ENCODE data around the gene TSPAN18. TPM values are rescaled to one million over a fixed set of nuclear protein-coding genes. Genes with fewer than 3 reads are reported as not detected.

Gene TSPAN18
- total and polyA plus RNA-seq, 10 of the 15 experiments (the other 5 are each of a cell fraction or from before 2014, with no cell fraction given): 0.02 to 0.77 (median 0.13) TPM; not detected in 1

DNA sequence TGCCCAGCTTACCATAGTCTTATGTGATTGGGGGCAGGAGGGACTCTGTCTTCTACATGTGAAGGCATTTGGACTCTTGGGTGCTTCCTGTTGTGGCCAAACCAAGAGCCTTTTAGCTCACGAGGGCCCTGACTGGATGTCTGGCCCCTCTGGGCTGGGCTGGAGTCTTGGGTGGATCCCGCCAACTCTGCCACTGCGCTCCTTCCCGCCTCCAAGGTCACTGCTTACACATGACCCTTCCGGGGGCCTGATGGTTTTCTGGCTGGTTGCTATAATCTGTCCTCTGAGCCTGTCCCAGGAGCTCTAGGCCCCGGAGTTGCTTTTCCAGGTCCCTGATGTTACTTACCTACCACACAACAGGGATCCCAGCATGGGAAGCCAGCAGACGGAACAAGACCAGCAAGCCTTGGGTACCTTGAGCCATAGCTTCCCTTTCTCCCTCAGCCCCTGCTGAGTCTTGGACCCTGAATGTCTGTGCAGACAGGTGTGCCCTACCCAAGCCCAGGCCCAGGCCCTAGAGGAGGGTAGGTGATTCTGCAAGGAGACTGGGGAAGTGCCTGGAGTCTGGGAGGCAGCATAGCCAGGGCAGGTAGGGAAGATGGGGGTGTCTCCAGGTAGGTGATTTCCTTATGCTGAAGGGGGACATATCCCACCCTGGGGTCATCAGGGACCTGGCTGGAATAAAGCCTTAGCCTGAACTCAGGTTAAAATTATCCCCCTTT lies 100.3 kb downstream of the TSPAN18 start (continued):
- no peak for TF ChIP-seq ZNF24 (IDR thresholded peaks at IDR 0.05)

GRCh38 chr11:44828296-44828695 lies 101.5 kb downstream of the TSPAN18 start:
- no peaks in the 10 kb centered on the region for H4K20me1 ChIP-seq (ENCODE audit: control insufficient read depth, insufficient read depth)
- ATAC-seq (no peak), DNase-seq (ENCODE audit: low read depth, low spot score) (no peak), FAIRE-seq (no peak)
- no peak overlapping the region for H3K4me3 ChIP-seq
- RAD21 ChIA-PET (ENCODE audit: unreplicated experiment): interaction anchor here (0.7 kb wide), 1 partner anchor 83 kb away, joined by 4 read pairs; no protein-coding TSS in a partner anchor
- no peaks in the 10 kb centered on the region for H3K36me3 ChIP-seq (ENCODE audit: control insufficient read depth in 2 of 2, insufficient read depth in 2 of 2, low read length in 1 of 2)
- H3K27ac ChIP-seq (ENCODE audit: control insufficient read depth, insufficient read depth): no peak overlapping the region
- POLR2A ChIA-PET: no interaction called here
- intact Hi-C loops (cut with micrococcal nuclease; ENCODE audit: unreplicated experiment) (loop anchor here (5.0 kb wide), 1 partner anchor 49 kb away; no protein-coding TSS in a partner anchor), in situ Hi-C loops (cut with MboI) (no loop called here)
- no peaks in the 10 kb centered on the region for H3K4me1 ChIP-seq (ENCODE audit: control insufficient read depth, insufficient read depth, low read length)
- no peaks in the 10 kb centered on the region for H3K79me2 ChIP-seq (ENCODE audit: control insufficient read depth, insufficient read depth, low read length)
- no peak overlapping the region for H3K4me2 ChIP-seq (ENCODE audit: control insufficient read depth, insufficient read depth)
- no TSS peak for BruUV-seq (replicated peaks)
- WGBS (ENCODE audit: insufficient coverage, insufficient replicate concordance, low lambda C conversion rate, missing lambda C conversion rate): 0% methylated on average over 5 of the region's 5 CpGs
- SMC1A ChIA-PET (ENCODE audit: uncharacterized antibody, unreplicated experiment): interaction anchor here (1.7 kb wide), 1 partner anchor 42 kb away, joined by 3 read pairs; no protein-coding TSS in a partner anchor
- H3K9ac ChIP-seq (ENCODE audit: control insufficient read depth, insufficient read depth, low read length): no peak overlapping the region
- CTCF ChIA-PET: no interaction called here
- no peaks in the 10 kb centered on the region for H3K9me3 ChIP-seq (replicated peaks; ENCODE audit: control insufficient read depth, insufficient read depth, low read length)
- no peak overlapping the region for H2AFZ ChIP-seq (ENCODE audit: control insufficient read depth, low read depth, low read length)
- no peaks in the 10 kb centered on the region for H3K27me3 ChIP-seq (replicated peaks in 1 of 2; ENCODE audit: control insufficient read depth in 2 of 2, insufficient read depth in 2 of 2, low read length in 1 of 2)
- TF ChIP-seq, protein P1, sequence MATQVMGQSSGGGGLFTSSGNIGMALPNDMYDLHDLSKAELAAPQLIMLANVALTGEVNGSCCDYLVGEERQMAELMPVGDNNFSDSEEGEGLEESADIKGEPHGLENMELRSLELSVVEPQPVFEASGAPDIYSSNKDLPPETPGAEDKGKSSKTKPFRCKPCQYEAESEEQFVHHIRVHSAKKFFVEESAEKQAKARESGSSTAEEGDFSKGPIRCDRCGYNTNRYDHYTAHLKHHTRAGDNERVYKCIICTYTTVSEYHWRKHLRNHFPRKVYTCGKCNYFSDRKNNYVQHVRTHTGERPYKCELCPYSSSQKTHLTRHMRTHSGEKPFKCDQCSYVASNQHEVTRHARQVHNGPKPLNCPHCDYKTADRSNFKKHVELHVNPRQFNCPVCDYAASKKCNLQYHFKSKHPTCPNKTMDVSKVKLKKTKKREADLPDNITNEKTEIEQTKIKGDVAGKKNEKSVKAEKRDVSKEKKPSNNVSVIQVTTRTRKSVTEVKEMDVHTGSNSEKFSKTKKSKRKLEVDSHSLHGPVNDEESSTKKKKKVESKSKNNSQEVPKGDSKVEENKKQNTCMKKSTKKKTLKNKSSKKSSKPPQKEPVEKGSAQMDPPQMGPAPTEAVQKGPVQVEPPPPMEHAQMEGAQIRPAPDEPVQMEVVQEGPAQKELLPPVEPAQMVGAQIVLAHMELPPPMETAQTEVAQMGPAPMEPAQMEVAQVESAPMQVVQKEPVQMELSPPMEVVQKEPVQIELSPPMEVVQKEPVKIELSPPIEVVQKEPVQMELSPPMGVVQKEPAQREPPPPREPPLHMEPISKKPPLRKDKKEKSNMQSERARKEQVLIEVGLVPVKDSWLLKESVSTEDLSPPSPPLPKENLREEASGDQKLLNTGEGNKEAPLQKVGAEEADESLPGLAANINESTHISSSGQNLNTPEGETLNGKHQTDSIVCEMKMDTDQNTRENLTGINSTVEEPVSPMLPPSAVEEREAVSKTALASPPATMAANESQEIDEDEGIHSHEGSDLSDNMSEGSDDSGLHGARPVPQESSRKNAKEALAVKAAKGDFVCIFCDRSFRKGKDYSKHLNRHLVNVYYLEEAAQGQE (IDR thresholded peaks at IDR 0.05; ENCODE audit: low read depth, low read length): no peak
- no peak for TF ChIP-seq SMAD5 (IDR thresholded peaks at IDR 0.05; ENCODE audit: low read depth)
- no peak for TF ChIP-seq POLR2A (IDR thresholded peaks at IDR 0.05; ENCODE audit: low read depth, low read length)
- no peak for TF ChIP-seq BACH1 (IDR thresholded peaks at IDR 0.05; ENCODE audit: borderline replicate concordance)
- no peak for TF ChIP-seq MLLT1 (IDR thresholded peaks at IDR 0.05)
- no peak for TF ChIP-seq NFXL1 (IDR thresholded peaks at IDR 0.05; ENCODE audit: borderline replicate concordance)
- TF ChIP-seq, protein P2, sequence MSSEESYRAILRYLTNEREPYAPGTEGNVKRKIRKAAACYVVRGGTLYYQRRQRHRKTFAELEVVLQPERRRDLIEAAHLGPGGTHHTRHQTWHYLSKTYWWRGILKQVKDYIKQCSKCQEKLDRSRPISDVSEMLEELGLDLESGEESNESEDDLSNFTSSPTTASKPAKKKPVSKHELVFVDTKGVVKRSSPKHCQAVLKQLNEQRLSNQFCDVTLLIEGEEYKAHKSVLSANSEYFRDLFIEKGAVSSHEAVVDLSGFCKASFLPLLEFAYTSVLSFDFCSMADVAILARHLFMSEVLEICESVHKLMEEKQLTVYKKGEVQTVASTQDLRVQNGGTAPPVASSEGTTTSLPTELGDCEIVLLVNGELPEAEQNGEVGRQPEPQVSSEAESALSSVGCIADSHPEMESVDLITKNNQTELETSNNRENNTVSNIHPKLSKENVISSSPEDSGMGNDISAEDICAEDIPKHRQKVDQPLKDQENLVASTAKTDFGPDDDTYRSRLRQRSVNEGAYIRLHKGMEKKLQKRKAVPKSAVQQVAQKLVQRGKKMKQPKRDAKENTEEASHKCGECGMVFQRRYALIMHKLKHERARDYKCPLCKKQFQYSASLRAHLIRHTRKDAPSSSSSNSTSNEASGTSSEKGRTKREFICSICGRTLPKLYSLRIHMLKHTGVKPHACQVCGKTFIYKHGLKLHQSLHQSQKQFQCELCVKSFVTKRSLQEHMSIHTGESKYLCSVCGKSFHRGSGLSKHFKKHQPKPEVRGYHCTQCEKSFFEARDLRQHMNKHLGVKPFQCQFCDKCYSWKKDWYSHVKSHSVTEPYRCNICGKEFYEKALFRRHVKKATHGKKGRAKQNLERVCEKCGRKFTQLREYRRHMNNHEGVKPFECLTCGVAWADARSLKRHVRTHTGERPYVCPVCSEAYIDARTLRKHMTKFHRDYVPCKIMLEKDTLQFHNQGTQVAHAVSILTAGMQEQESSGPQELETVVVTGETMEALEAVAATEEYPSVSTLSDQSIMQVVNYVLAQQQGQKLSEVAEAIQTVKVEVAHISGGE (CRISPR knock-in tag; IDR thresholded peaks at IDR 0.05): no peak
- no peak for TF ChIP-seq IKZF1 (conservative IDR thresholded peaks at IDR 0.05)
- no peak for TF ChIP-seq RB1 (IDR thresholded peaks at IDR 0.05; ENCODE audit: borderline replicate concordance)
- no peak for TF ChIP-seq ZBED1 (IDR thresholded peaks at IDR 0.05; ENCODE audit: borderline replicate concordance)
- TF ChIP-seq SUZ12 (IDR thresholded peaks at IDR 0.05; ENCODE audit: unreplicated experiment): no peak
- TF ChIP-seq ZNF622 (IDR thresholded peaks at IDR 0.05): no peak
- TF ChIP-seq NR2C2 (IDR thresholded peaks at IDR 0.05; ENCODE audit: borderline replicate concordance, control insufficient read depth, insufficient read length, low read depth): no peak
- no peak for TF ChIP-seq CEBPB (IDR thresholded peaks at IDR 0.05; ENCODE audit: borderline replicate concordance in 1 of 2, low read depth in 2 of 2, low read length in 2 of 2)
